Measurements from ENCODE around the gene ATP5PO.

ATP5PO gene

GRCh38 chr21:33924766-33925100 lies 9.1 kb upstream of the ATP5PO start:
- H3K4me3 ChIP-seq (ENCODE audit: low read length in 2 of 2) = no peak overlapping the region
- no peak overlapping the region for H3K27ac ChIP-seq (ENCODE audit: low read depth in 2 of 2, low read length in 2 of 2)
- H3K27me3 ChIP-seq (ENCODE audit: control insufficient read depth in 2 of 2, insufficient read depth in 2 of 2, low read length in 2 of 2) = no peaks in the 10 kb centered on the region
- H3K9me3 ChIP-seq (ENCODE audit: control insufficient read depth in 2 of 2, low read length in 2 of 2) = no peaks in the 10 kb centered on the region
- no peaks in the 10 kb centered on the region for H3K36me3 ChIP-seq (ENCODE audit: control insufficient read depth in 2 of 2, insufficient read depth in 2 of 2, low read length in 2 of 2)
- H3K9ac ChIP-seq (ENCODE audit: low read depth in 1 of 2, low read length in 2 of 2) = no peak overlapping the region
- H3K4me1 ChIP-seq (ENCODE audit: control insufficient read depth in 2 of 2, insufficient read depth in 2 of 2, low read length in 2 of 2) = peaks cover 0 to 8% of the 10 kb centered on the region in 2 donors

- Histone ChIP-seq H3K27me3 (ENCODE audit: control insufficient read depth in 2 of 2, insufficient read depth in 2 of 2, low read length in 2 of 2) (no peaks in the 10 kb centered on the region), H3K4me3 (ENCODE audit: low read length in 2 of 2) (no peak overlapping the region), H3K9ac (ENCODE audit: low read depth in 1 of 2, low read length in 2 of 2) (no peak overlapping the region), H3K4me1 (ENCODE audit: control insufficient read depth in 2 of 2, insufficient read depth in 2 of 2, low read length in 2 of 2) (peaks cover 0 to 8% of the 10 kb centered on the region in 2 donors), H3K36me3 (ENCODE audit: control insufficient read depth in 2 of 2, insufficient read depth in 2 of 2, low read length in 2 of 2) (no peaks in the 10 kb centered on the region), H3K27ac (ENCODE audit: low read depth in 2 of 2, low read length in 2 of 2) (no peak overlapping the region), H3K9me3 (ENCODE audit: control insufficient read depth in 2 of 2, low read length in 2 of 2) (no peaks in the 10 kb centered on the region)
Observed at GRCh38 chr21:33924079-33924765, 8.6 kb upstream of the ATP5PO start.

GRCh38 chr21:33917421-33917820 lies 1.8 kb upstream of the ATP5PO start:
- no peak overlapping the region for H3K9ac ChIP-seq (ENCODE audit: low read depth in 1 of 2, low read length in 2 of 2)
- peaks cover 5 to 7% of the 10 kb centered on the region in 2 donors for H3K36me3 ChIP-seq (ENCODE audit: control insufficient read depth in 2 of 2, insufficient read depth in 2 of 2, low read length in 2 of 2)
- peaks cover 4 to 15% of the 10 kb centered on the region in 2 donors for H3K4me1 ChIP-seq (ENCODE audit: control insufficient read depth in 2 of 2, insufficient read depth in 2 of 2, low read length in 2 of 2)
- no peaks in the 10 kb centered on the region for H3K9me3 ChIP-seq (ENCODE audit: control insufficient read depth in 2 of 2, low read length in 2 of 2)
- no peak overlapping the region for H3K27ac ChIP-seq (ENCODE audit: low read depth in 2 of 2, low read length in 2 of 2)
- no peak overlapping the region for H3K4me3 ChIP-seq (ENCODE audit: low read length in 2 of 2)
- no peaks in the 10 kb centered on the region for H3K27me3 ChIP-seq (ENCODE audit: control insufficient read depth in 2 of 2, insufficient read depth in 2 of 2, low read length in 2 of 2)

DNA sequence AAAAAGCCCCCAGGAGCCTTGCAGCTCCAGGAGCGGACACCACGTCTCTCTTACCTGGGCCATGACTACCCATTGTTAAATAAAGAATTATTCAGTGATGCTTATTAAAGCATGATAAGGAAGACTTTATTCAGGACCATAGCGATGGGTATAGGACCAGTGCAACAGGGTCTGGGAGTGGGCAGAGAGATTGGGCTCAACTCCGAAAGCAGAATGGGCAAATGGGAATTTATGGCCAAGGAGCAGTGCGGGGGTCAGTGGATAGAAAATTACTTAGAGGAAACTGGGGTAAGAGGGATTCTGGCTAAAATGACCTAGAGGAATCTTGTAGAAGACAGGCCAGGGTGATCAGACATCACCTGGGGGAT lies 580 bp upstream of the ATP5PO start:
- peak overlapping the region; percentile 98 to 100 for H3K4me3 ChIP-seq (ENCODE audit: low read length in 2 of 2)
- H3K36me3 ChIP-seq (ENCODE audit: control insufficient read depth in 2 of 2, insufficient read depth in 2 of 2, low read length in 2 of 2) = peaks cover 10 to 16% of the 10 kb centered on the region in 2 donors
- no peaks in the 10 kb centered on the region for H3K27me3 ChIP-seq (ENCODE audit: control insufficient read depth in 2 of 2, insufficient read depth in 2 of 2, low read length in 2 of 2)
- no peaks in the 10 kb centered on the region for H3K9me3 ChIP-seq (ENCODE audit: control insufficient read depth in 2 of 2, low read length in 2 of 2)
- peaks cover 4 to 15% of the 10 kb centered on the region in 2 donors for H3K4me1 ChIP-seq (ENCODE audit: control insufficient read depth in 2 of 2, insufficient read depth in 2 of 2, low read length in 2 of 2)
- peak overlapping the region in 1 of 2 donors; percentile 44 for H3K27ac ChIP-seq (ENCODE audit: low read depth in 2 of 2, low read length in 2 of 2)
- H3K9ac ChIP-seq (ENCODE audit: low read depth in 1 of 2, low read length in 2 of 2) = peak overlapping the region; percentile 64 to 100

DNA sequence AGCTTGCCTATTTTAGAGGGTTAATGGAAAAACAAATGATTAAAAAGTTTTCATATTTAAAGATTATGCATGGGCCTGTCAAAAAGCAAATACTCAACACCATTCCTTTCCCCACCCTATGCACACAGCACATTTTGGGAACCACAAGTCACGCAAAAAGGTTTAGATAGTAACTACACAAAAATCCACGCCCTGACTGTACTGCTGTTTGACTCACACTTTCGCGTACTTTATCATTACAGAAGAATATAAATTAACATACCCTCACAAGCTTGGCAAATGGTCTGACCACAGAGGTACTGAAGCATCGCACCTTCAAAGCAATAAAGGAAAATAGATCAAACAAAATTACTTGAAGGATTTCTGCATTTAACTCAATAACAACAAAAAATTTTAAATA lies 1.4 kb downstream of the ATP5PO start:
- peaks cover 28 to 35% of the 10 kb centered on the region in 2 donors for H3K36me3 ChIP-seq (ENCODE audit: control insufficient read depth in 2 of 2, insufficient read depth in 2 of 2, low read length in 2 of 2)
- H3K4me1 ChIP-seq (ENCODE audit: control insufficient read depth in 2 of 2, insufficient read depth in 2 of 2, low read length in 2 of 2) = peaks cover 4 to 15% of the 10 kb centered on the region in 2 donors
- no peaks in the 10 kb centered on the region for H3K27me3 ChIP-seq (ENCODE audit: control insufficient read depth in 2 of 2, insufficient read depth in 2 of 2, low read length in 2 of 2)
- no peak overlapping the region for H3K27ac ChIP-seq (ENCODE audit: low read depth in 2 of 2, low read length in 2 of 2)
- H3K9ac ChIP-seq (ENCODE audit: low read depth in 1 of 2, low read length in 2 of 2) = no peak overlapping the region
- H3K4me3 ChIP-seq (ENCODE audit: low read length in 2 of 2) = peak overlapping the region in 1 of 2 donors; percentile 98
- no peaks in the 10 kb centered on the region for H3K9me3 ChIP-seq (ENCODE audit: control insufficient read depth in 2 of 2, low read length in 2 of 2)

- no peaks in the 10 kb centered on the region for H3K27me3 ChIP-seq (ENCODE audit: control insufficient read depth in 2 of 2, insufficient read depth in 2 of 2, low read length in 2 of 2)
- H3K36me3 ChIP-seq (ENCODE audit: control insufficient read depth in 2 of 2, insufficient read depth in 2 of 2, low read length in 2 of 2) = peaks cover 67 to 71% of the 10 kb centered on the region in 2 donors
- H3K27ac ChIP-seq (ENCODE audit: low read depth in 2 of 2, low read length in 2 of 2) = no peak overlapping the region
- no peaks in the 10 kb centered on the region for H3K9me3 ChIP-seq (ENCODE audit: control insufficient read depth in 2 of 2, low read length in 2 of 2)
- H3K4me3 ChIP-seq (ENCODE audit: low read length in 2 of 2) = no peak overlapping the region
- H3K4me1 ChIP-seq (ENCODE audit: control insufficient read depth in 2 of 2, insufficient read depth in 2 of 2, low read length in 2 of 2) = peaks cover 4 to 6% of the 10 kb centered on the region in 2 donors
- H3K9ac ChIP-seq (ENCODE audit: low read depth in 1 of 2, low read length in 2 of 2) = no peak overlapping the region
Observed at GRCh38 chr21:33909756-33910155, 5.8 kb downstream of the ATP5PO start.

GRCh38 chr21:33908760-33909159 lies 6.8 kb downstream of the ATP5PO start:
- no peaks in the 10 kb centered on the region for H3K9me3 ChIP-seq (ENCODE audit: control insufficient read depth in 2 of 2, low read length in 2 of 2)
- peaks cover 77 to 80% of the 10 kb centered on the region in 2 donors for H3K36me3 ChIP-seq (ENCODE audit: control insufficient read depth in 2 of 2, insufficient read depth in 2 of 2, low read length in 2 of 2)
- no peaks in the 10 kb centered on the region for H3K27me3 ChIP-seq (ENCODE audit: control insufficient read depth in 2 of 2, insufficient read depth in 2 of 2, low read length in 2 of 2)
- H3K4me1 ChIP-seq (ENCODE audit: control insufficient read depth in 2 of 2, insufficient read depth in 2 of 2, low read length in 2 of 2) = no peaks in the 10 kb centered on the region
- no peak overlapping the region for H3K27ac ChIP-seq (ENCODE audit: low read depth in 2 of 2, low read length in 2 of 2)
- H3K9ac ChIP-seq (ENCODE audit: low read depth in 1 of 2, low read length in 2 of 2) = no peak overlapping the region
- no peak overlapping the region for H3K4me3 ChIP-seq (ENCODE audit: low read length in 2 of 2)

GRCh38 chr21:33904041-33904440 lies 11.6 kb downstream of the ATP5PO start:
- Histone ChIP-seq H3K4me3 (ENCODE audit: low read length in 2 of 2) (no peak overlapping the region), H3K4me1 (ENCODE audit: control insufficient read depth in 2 of 2, insufficient read depth in 2 of 2, low read length in 2 of 2) (no peaks in the 10 kb centered on the region), H3K27ac (ENCODE audit: low read depth in 2 of 2, low read length in 2 of 2) (no peak overlapping the region), H3K36me3 (ENCODE audit: control insufficient read depth in 2 of 2, insufficient read depth in 2 of 2, low read length in 2 of 2) (peaks cover 60 to 72% of the 10 kb centered on the region in 2 donors), H3K9me3 (ENCODE audit: control insufficient read depth in 2 of 2, low read length in 2 of 2) (no peaks in the 10 kb centered on the region), H3K27me3 (ENCODE audit: control insufficient read depth in 2 of 2, insufficient read depth in 2 of 2, low read length in 2 of 2) (no peaks in the 10 kb centered on the region), H3K9ac (ENCODE audit: low read depth in 1 of 2, low read length in 2 of 2) (no peak overlapping the region)

DNA sequence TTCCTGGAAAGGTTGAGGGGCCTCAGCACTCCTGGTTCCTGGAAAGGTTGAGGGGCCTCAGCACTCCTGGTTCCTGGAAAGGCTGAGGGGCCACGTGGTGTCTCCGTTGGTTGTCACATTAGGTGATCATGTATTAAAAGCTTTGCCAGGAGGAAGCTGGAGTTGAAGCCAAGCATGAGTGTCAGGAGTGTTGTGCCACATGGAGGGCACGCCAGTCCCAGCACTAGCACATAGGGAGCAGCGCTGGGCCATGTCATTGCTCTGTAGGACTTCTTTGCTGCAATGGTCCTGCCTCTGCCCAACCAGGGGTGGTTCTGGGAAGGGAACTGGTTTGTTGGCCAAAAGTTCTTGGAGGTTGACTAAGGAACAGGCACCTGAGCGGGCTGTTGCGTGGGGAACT lies 13.3 kb downstream of the ATP5PO start:
- no peak overlapping the region for H3K4me3 ChIP-seq (ENCODE audit: low read length in 2 of 2)
- no peak overlapping the region for H3K9ac ChIP-seq (ENCODE audit: low read depth in 1 of 2, low read length in 2 of 2)
- no peaks in the 10 kb centered on the region for H3K27me3 ChIP-seq (ENCODE audit: control insufficient read depth in 2 of 2, insufficient read depth in 2 of 2, low read length in 2 of 2)
- H3K9me3 ChIP-seq (ENCODE audit: control insufficient read depth in 2 of 2, low read length in 2 of 2) = no peaks in the 10 kb centered on the region
- H3K36me3 ChIP-seq (ENCODE audit: control insufficient read depth in 2 of 2, insufficient read depth in 2 of 2, low read length in 2 of 2) = peaks cover 46 to 57% of the 10 kb centered on the region in 2 donors
- no peak overlapping the region for H3K27ac ChIP-seq (ENCODE audit: low read depth in 2 of 2, low read length in 2 of 2)
- no peaks in the 10 kb centered on the region for H3K4me1 ChIP-seq (ENCODE audit: control insufficient read depth in 2 of 2, insufficient read depth in 2 of 2, low read length in 2 of 2)

- H3K36me3 ChIP-seq (ENCODE audit: control insufficient read depth in 2 of 2, insufficient read depth in 2 of 2, low read length in 2 of 2) = peaks cover 39 to 50% of the 10 kb centered on the region in 2 donors
- H3K9ac ChIP-seq (ENCODE audit: low read depth in 1 of 2, low read length in 2 of 2) = no peak overlapping the region
Observed at GRCh38 chr21:33901412-33902288, 14.0 kb downstream of the ATP5PO start.

More at GRCh38 chr21:33901412-33902288, 14.0 kb downstream of the ATP5PO start:
- Histone ChIP-seq H3K27me3 (ENCODE audit: control insufficient read depth in 2 of 2, insufficient read depth in 2 of 2, low read length in 2 of 2) (no peaks in the 10 kb centered on the region), H3K4me3 (ENCODE audit: low read length in 2 of 2) (no peak overlapping the region), H3K9me3 (ENCODE audit: control insufficient read depth in 2 of 2, low read length in 2 of 2) (no peaks in the 10 kb centered on the region), H3K27ac (ENCODE audit: low read depth in 2 of 2, low read length in 2 of 2) (no peak overlapping the region), H3K4me1 (ENCODE audit: control insufficient read depth in 2 of 2, insufficient read depth in 2 of 2, low read length in 2 of 2) (no peaks in the 10 kb centered on the region)

Measured in mucosa of rectum (tissue), 2 donors.